ENCODE data around the gene AJAP1.

AJAP1 gene

DNA sequence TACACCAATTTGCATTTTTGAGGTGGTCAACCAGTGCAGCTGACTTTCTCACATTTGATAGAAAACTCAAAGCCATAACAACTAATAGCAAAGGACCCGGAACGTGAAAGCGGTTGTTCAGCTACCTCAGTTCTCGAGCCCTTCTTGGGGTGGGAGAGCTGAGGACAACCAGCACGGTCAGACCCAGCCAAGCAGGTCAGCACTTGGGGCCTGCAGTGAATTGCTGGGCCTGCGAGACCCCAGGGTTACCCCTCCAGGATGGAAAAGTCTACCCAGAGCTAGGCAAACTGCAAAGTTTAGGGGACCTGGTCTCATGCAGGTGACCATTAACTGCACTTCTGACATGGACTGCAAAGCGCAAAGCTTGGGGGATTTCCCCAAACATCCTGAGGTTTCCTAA, 23.8 kb upstream of the AJAP1 start:
- no peak for DNase-seq

DNA sequence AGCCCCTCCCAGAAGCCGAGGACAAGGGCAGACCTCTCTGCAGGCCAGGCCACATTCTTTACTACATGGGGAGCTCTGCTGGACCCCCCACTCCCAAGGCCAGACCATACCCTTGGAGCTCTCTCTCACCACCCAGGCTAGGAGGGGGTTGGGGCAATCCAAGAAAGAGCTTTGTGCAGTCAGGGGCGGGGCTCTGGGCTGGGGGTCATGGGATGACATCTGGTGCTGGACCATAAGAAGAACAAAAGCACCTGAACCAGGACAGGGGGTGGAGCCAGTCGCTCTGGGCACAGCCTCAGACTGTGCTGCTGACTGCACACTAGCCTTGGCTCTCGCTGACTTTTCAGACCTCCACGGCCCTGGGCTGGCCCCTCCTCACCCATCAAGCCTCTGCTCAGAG, 23.1 kb upstream of the AJAP1 start:
- no peak for DNase-seq

DNA sequence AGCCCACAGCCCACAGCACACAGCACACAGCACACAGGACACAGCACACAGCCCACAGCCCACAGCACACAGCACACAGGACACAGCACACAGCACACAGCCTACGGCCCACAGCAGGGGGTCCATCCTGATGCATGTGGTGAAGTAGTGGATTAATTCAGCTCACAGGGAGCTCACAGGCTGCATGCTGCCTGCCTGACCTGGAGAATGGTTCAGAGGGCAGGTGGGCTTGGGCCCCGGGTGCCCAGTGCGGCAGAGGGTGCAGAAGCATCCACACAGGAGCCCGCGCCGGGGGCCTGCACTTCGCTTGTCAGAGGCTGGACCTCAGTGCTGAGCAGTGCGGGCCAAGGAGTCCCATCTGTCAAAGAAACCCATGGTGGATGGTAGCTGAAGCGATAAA, 21.1 kb upstream of the AJAP1 start:
- no peak for DNase-seq

DNA sequence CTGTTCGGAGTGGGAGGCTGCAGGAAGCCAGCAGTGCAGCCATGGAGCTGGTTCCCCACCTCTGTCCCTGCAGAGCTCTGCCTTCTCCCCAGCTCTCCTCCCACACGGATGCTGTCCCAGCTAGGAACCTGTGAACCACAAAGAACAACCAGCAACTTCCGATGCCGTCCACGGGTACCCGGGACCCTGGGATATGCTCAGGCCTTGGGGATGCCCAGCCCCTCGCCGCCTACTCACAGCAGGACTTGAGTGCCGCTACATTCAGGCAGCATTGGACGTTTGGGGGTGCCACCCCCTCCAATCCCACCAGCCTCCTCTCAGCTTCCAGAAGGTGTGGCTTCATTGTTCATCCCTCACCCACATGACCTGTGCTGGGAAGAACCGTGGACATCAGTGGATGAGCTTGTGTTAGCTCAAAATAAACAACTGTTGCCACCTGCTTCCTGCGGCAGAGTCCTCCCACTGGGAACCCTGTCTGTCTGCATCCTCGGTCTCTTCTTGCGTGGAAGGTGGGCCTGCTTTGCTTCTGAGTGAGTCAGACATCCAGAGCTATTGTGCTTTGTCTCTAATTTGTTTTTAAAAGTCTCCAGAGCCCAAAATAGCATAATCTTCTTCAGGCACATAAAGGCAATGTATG, 20.1 kb upstream of the AJAP1 start:
- DNase-seq, result peak in 2 of 56 donors; percentile 24 to 62

DNA sequence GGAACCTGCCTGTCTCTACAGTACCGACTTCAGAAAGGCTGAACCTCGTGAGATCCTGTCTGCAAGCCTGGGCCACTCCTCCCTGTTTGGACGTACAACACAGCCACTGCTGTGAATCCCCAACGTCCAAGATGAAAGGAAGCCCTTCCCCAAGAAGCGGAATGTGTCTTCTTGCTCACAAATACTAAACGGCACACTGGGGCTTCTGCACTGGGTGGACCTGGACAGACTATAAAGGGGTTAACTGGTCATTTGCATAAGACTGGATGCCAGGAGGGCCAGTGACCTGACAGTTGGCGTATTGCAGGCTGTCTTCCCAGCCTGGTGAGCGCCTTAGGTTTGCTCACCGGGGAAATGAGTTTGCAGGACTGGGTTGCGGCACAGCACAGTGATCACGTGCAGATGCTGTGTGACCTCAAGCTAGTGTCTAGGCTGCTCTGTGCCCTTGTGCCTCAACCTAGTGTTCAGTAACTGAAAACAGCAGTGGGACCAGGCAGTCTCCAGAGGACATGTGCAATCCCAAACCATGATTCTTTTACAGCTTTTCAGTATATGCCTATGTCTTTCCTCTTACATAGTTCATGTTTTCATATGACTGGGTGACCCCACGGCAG, 19.5 kb upstream of the AJAP1 start:
- no peak for DNase-seq

DNA sequence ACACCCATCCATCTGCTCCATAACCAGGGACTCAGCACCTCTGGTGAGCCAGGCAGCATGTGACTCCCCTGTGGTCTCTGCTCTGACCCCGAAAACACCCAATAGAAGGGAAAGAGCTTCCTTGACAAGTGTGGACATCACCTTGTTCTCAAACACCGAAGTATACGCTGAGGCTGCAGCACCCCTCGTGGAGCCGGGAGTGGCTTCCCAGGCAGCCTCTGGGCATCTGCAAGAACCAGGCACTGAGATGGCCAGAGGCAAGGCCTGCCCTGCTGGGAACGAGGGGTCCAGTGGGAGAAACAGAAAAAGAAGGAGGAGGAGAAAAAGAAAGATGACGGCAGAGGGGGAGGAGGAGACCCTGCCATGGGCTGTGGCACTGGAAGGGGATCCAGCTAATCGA, 18.2 kb upstream of the AJAP1 start:
- DNase-seq, result no peak

DNA sequence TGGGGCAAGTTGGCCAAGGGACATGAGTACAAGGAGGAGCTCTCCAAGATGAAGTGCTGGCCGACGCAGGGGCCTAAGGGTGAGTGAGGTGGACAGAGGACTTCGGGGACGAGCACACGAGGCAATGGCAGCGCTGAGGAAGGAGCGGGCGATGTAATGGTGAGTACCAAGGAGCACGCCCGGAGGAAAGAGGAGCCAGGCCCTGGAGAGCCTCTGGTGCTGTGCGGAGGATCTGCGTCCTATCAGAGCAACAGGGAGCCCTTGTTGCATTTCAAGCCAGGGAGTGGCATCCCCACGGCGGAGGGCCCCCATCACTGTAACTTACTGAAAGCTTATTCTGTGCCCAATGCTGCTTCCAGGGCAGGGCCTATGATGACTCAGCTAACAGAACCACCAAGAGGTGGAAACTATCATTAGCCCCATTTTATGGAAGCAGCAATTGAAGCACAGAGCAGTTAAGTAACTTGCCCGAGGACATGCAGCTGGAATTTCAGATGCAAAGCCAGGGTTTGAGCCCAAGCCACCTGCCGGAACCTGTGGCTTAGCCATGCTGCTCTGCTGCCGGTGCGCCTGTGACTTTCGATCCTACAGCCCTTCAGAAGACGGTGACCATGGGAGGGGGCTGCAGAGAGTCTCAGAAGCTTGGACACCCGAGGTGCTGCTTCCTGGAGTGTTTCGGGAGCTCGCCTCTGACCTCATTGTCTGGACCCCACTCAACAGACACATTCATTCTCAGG, 17.6 kb upstream of the AJAP1 start:
- DNase-seq, result no peak

DNA sequence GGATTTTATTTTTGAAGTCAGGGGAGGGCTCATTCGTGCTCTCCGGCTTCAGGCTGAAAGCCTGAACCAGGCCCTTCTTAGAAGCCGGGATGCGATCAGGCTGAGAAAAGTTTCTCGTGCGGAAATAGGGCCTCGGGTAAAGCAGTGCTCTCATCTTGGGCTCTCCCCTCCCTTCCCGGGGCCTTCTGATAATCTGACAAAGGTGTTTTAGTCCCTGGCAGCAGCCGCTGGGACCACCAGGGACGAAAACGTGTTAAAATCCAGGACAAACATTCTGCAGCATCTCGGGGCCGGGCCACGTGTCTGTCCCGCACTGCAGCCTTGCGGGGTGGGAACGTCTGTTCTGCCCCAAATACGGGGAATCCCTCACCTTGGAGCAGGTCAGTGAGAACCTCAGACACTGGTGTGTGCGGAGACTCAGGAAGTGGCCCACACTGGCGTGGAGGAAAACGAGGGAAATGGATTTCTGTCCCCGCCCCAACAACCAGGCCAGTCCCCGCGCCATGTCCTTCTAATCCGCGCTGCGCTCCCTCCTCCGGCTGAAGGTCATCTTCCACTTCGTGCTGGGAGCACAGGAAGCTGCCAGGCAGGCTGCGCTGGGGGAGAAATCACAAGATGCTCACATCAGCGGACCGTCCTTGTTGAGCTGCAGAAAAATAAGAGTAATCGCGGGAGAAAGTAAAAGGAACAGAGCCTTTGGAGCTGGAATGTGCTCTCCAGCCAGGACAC, 16.6 kb upstream of the AJAP1 start:
- DNase-seq, result no peak

DNA sequence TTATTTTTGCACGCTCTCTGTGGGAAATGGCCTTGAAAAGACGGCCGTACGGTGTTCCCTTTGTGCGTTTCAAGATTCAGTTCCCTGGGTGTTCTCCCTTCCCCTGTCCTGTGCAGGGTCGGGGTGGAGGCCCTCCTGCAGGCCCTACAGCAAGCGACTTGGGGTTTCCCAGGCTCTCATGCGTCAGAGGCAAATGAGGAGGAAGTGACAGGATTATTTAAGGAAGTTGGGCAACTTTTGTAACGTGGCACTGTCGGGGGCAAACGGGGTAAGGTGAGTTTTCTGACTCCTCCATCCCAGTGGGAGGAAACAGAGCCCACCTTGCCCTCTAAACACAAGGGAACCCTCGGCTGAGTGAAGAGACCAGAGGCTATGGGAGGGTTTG, 16.1 kb upstream of the AJAP1 start:
- DNase-seq, result no peak

DNA sequence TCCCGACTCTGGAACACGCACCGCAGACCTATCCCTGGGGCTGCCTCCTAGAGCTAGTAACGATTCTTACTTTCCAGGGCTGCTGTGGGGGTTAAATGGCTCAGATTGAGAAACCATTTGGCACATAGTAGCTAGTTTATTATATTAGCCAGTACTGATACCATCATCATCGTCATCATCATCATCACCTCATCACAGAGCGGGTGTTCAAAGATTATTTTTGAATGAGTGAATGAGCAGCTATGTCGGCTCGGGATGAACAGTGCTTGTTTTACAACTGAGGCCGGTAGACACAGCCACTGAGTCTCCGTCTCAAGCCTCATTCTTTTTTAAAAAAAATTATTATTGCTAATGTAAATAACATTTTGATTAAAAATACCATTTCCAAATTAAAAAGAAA, 13.5 kb upstream of the AJAP1 start:
- DNase-seq, result no peak

DNA sequence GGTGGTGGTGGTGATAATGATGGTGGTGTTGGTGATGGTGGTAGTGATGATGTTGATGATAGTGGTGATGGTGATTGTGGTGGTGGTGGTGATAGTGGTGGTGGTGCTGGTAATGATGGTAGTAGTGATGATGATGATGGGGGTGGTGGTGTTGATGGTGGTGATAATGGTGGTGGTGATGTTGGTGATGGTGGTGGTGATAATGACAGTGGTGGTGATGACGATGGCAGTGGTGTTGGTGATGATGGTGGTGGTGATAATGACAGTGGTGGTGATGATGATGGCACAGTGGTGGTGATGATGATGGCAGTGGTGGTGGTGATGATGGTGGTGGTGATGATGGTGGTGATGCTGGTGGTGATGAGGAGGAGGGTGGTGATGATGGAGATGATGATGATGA, 7.0 kb upstream of the AJAP1 start:
- DNase-seq, result no peak

DNA sequence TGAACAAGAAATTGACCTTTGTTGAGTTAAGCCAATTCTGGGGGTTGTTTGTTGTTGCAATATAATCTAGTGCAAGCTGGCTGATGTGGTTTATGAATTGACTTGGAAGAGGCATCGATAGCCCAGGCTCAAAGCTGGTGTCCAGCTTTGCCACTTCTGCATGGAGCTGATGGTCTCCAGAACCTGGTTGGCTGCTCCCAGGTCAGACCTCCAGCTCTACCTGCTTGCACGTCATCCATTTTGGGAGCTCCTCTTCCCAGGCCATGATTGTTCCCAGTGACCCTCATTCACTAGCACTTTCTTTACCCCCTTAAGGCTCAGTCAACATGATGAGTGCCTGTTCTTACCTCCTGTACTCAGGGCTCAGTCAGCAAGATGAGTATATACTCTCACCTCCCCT, 5.8 kb upstream of the AJAP1 start:
- DNase-seq, result no peak

DNA sequence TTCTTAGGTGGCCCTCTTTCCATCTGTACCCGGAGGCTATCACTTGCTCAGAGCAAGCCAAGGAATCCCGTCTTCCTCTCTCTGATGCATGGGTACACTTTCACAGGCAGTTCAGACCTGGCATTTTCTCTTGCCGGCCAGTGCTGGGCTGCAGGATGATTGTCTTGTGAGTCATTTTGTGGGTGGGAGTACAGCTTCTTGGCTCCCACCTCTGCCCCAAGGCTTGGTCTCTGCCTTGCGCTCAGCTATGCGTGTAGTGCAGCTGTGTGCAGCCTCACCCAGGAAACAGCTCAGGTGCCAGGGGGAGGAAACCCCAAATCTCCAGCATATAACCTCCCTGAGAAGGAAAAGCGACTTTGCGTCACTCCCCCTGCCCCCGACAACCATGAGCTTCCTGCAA, 3.9 kb upstream of the AJAP1 start:
- no peak for DNase-seq

DNA sequence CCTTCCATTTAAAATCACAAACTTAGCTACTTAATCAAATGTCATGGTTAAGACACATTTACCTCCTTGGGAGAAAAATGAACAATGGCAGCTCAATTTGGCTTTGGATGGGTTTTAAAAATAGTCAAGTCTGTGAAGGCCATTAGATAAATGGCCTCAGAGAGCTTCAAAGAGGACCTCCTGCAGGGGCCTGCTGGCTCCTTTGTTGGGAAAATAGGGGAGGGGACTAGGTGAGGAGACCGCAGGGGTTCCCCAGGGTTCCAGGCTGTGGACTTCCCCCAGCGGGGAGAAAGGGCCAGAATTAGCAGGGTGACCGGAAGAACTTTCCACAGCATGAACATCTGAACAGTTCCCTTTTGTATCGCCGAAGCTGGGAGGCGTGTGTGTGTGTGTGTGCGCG, 3.4 kb upstream of the AJAP1 start:
- no peak for DNase-seq

DNA sequence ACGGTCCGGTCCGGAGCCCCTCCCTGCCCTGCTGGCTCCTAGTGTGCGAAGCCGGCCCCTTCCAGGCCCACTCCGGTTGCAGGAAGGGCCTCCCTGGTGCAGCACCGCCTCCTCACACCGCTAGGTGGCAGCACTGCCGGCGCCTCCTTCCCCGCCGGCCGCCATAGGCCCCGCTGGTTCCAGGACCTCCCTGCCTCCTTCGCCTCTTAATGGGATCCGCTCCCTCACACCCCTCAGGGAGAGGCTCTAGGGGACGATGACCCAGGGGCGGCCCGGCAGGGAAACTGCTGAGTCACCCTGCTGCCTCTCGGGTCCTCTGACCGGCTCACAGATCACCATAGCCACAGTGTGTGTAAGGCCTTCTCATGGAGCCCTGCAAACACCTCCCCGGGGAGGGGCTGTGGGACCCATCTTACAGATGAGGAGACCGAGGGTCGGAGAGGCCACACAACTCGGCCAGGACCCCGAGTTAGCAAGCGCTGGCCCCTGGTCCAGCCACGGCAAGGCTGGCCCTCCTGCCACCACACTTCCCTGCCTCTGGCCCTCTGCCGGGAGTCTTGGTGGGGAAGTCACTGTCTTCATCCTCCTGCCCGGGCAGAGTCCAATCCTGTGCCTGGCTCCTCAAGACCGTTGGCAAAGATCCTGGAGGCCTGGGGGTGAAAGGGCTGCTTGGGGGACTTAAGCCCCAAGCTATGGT, 1.6 kb upstream of the AJAP1 start:
- peak in 48 of 56 donors; percentile 18 to 78 (median 49) for DNase-seq

DNA sequence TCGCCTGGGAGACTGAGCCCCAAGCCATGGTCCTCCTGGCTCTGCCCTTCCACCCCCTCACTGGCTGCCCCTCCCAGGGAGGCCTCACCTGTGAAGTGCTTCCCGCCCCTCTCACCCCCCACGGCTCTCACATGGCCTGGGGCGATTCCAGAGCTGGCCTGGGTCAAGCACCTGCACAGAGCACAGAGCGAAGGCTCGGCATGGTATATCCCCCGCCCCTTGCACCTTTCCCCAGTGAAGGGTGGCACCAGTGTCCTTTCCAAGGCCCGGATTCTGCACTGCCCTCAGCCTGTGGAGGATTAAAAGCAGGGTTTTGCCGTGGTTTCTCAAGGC, 1.1 kb upstream of the AJAP1 start:
- DNase-seq, result no peak

DNA sequence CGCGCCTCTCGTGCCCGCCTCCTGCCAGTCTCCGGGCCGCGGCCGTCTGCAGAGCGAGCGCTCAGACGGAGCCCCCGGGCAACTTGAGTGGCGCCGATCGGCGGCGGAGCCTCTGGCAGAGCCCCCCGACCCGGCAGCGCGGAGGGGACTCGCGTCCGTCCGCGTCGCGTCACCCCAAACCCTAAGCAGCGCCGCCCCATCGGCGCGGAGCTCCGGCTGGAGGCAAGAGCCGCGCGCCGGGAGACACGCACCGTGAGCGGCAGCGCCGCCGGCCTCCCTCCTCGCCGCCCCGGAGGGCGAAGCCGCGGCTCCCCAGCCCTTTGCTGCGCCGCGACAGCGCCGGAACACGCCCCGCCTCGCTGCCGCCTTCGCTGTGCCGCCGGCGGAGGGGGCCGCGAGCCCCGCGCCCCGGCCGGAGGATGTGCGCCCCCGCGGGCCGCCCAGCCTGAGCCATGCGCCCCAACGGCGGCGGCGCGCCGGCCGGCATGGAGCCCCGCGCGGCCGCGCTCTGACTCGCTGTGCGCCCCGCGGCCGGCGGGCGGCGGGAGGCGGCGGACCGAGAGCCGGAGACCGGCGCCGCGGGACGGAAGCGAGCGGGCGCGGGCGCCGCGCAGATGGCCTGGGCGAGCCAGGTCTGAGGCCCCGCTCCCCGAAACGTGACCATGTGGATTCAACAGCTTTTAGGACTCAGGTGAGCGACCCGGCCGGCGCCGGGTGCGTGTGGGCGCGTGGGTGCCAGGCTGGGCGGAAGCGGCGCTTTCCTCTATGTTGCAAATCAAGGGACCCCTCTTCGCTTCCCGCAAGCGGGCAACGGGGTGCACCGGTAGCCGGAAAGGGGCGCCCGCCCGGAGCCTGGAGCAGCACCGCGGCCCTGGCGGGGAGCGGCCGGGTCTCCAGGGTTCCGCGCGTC, 610 bp downstream of the AJAP1 start:
- peak in 11 of 56 donors; percentile 19 to 62 (median 44) for DNase-seq

DNA sequence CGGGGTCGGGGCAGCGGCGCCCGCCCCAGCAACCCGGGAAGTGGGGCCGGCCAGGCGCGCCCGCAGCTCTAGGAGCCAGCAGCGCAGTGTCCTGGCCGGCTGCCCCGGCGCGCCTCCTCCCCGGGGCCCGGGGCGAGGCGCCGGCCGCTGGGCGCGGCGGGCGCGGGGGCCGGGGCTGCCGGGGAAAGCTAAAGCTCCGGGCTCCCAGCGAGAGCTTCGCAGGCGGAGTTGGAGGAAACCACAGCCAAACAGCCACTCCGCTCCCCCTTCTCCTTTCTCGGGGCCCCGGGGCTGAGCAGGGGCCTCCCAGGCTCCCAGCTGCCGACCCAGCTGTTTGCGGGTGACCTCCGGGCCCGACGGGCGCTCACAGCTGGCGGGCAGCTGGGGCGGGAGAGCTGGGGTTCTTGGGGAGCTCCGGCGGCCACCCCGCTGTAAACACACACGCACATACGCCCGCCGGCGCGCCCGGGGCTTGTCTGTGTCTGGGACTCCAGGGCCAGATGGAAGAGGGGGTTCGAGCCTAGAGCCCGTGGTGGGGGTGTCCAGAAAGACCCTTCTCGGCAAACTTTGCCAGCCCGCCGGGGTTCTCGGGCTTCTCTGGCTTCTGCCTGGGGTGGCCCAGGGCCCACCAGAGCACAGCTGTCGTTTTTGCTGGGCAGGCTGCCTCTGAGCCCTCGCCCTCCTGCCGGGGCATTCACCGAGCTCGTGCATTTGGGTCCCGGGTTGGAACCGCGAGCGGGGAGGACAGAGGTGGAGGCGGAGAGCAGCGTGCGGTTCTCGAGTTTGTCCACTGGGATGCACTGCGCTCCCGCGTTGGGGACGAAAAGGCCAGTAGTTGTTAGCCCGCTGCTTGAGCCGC, 1.5 kb downstream of the AJAP1 start:
- DNase-seq, result peak in 55 of 56 donors; percentile 38 to 92 (median 82)

DNA sequence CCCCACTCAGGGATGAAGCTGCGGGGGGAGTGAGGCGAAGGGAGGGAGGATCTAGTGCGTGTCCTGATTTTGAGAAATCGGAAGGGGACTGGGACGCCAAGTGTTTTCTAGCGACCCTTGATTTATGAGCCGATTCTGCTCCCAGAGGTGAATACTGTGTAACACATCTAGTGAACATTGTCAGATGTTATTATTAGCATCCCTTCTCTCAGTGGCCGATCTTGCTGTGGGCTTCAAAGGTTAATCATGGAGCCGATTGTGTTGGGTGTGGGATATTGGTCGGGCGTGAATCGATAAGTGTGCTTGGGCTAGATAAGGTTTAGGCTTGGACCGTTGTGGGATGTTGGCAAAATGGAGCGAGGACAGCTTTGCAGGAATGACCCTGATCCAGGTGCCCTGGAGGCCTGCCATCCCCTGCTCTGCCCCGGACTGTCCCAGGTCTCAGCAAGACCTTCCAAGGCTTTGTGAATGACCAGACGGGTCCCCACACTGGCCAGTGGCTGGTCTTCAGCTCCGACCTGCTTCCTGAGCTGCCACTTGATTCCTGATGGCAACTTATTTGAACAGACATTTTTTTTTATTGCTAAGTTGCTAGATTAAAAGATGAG, 2.2 kb downstream of the AJAP1 start:
- peak in 10 of 56 donors; percentile 20 to 66 (median 50) for DNase-seq
